ENCODE measurements around the gene VRK3.
"Not testable (repeated sequence)": the region's sequence is repeated elsewhere in the genome, so short reads cannot be mapped to it uniquely, and the experiment has no call there.

Gene VRK3

GRCh38 chr19:49953416-49953815 lies 71.8 kb downstream of the VRK3 start:
- DNase-seq, result no peak

- DNase-seq, result no peak
These were observed 72.3 kb downstream of the VRK3 start for GRCh38 chr19:49952906-49953305.

GRCh38 chr19:49952479-49952836 lies 72.7 kb downstream of the VRK3 start:
- no peak for DNase-seq

- no peak for DNase-seq
These were observed 73.2 kb downstream of the VRK3 start for GRCh38 chr19:49951806-49952478.

- no peak for DNase-seq
These were observed 74.1 kb downstream of the VRK3 start for GRCh38 chr19:49950956-49951526.

- DNase-seq, result no peak
These were observed 74.6 kb downstream of the VRK3 start for GRCh38 chr19:49950590-49950948.

- DNase-seq, result no peak
These were observed 75.2 kb downstream of the VRK3 start for GRCh38 chr19:49949742-49950589.

- no peak for DNase-seq
These were observed 78.8 kb downstream of the VRK3 start for GRCh38 chr19:49946415-49946814.

- DNase-seq, result not testable (repeated sequence)
These were observed 80.6 kb downstream of the VRK3 start for GRCh38 chr19:49944567-49944966.

GRCh38 chr19:49940482-49940791 lies 84.7 kb downstream of the VRK3 start:
- no peak for DNase-seq

GRCh38 chr19:49939721-49940481 lies 85.3 kb downstream of the VRK3 start:
- no peak for DNase-seq

GRCh38 chr19:49938662-49939061 lies 86.5 kb downstream of the VRK3 start:
- no peak for DNase-seq

- peak; percentile 59 for DNase-seq
These were observed 87.3 kb downstream of the VRK3 start for GRCh38 chr19:49937750-49938381.

- DNase-seq, result no peak
These were observed 88.6 kb downstream of the VRK3 start for GRCh38 chr19:49936549-49936948.

- DNase-seq, result no peak
These were observed 91.5 kb downstream of the VRK3 start for GRCh38 chr19:49933643-49934042.

- no peak for DNase-seq
These were observed 92.4 kb downstream of the VRK3 start for GRCh38 chr19:49932731-49933131.

- no peak for DNase-seq
These were observed 93.1 kb downstream of the VRK3 start for GRCh38 chr19:49932041-49932451.

GRCh38 chr19:49931293-49932040 lies 93.7 kb downstream of the VRK3 start:
- no peak for DNase-seq

GRCh38 chr19:49930483-49931011 lies 94.6 kb downstream of the VRK3 start:
- no peak for DNase-seq

GRCh38 chr19:49929611-49930482 lies 95.3 kb downstream of the VRK3 start:
- peak; percentile 94 for DNase-seq

- peak; percentile 91 for DNase-seq
These were observed 96.0 kb downstream of the VRK3 start, which contains the start of the genes ATF5 and NUP62 for GRCh38 chr19:49929121-49929610. TSS of gene ATF5 (plus strand) at chr19:49929205. CDS start at chr19:49930851, 1,646 bp downstream. TSS of gene NUP62 (minus strand) at chr19:49929504. CDS start at chr19:49909807, 19,697 bp downstream.
